Occipital lobe (tissue), 2 donors: Measurements from ENCODE around the gene MIER3. TPM values are rescaled to one million over a fixed set of nuclear protein-coding genes. Genes with fewer than 3 reads are reported as not detected.

ENCODE experiments used
- DNase-seq: peaks from one replicate; lab custom pipeline; 2025; lab: John Stamatoyannopoulos, UW
- total RNA-seq: library from RNA; depleted of rRNA; stranded (reverse); fragments of >200 nt; gene quantifications from one replicate; pipeline ENCODE4 v1.2.3, GENCODE V29; 2014

MIER3 gene
- total RNA-seq, 1 donor from 2014 or later = 54.1 TPM

GRCh38 chr5:56900395-56900794 is 51.5 kb downstream of the MIER3 start:
- DNase-seq = no peak

- DNase-seq = no peak
These were observed 53.7 kb downstream of the MIER3 start for GRCh38 chr5:56898213-56898612.

DNA sequence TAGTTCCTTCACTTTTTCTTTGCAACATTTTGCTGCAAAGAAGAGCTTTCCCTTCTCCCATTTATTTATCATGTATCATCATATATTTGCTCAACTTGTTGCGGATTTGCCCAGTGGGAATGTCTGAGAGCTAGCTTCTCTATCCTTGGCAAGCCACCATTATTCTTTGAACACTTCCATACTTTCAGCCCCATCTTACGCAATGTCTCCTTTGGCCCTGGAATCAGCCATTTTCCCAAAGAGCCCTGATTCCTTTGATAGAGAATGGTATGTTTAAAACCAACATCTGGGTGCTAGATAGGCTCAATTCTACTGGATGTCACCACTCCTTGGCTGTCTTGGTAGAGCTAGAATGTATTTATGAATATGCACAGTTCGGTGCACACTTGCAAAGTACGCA is 55.2 kb downstream of the MIER3 start:
- DNase-seq = no peak

GRCh38 chr5:56893251-56893951 is 58.5 kb downstream of the MIER3 start:
- DNase-seq = no peak

DNA sequence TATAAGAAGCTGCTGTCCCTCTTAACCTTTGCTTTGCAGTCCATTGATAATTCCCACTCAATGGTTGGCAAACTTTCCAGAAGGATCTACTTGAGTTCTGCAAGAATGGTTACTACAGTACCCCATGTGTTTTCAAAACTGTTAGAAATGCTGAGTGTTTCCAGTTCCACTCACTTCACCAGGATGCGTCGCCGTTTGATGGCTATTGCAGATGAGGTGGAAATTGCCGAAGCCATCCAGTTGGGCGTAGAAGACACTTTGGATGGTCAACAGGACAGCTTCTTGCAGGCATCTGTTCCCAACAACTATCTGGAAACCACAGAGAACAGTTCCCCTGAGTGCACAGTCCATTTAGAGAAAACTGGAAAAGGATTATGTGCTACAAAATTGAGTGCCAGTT is 70.4 kb downstream of the MIER3 start:
- DNase-seq = no peak

DNA sequence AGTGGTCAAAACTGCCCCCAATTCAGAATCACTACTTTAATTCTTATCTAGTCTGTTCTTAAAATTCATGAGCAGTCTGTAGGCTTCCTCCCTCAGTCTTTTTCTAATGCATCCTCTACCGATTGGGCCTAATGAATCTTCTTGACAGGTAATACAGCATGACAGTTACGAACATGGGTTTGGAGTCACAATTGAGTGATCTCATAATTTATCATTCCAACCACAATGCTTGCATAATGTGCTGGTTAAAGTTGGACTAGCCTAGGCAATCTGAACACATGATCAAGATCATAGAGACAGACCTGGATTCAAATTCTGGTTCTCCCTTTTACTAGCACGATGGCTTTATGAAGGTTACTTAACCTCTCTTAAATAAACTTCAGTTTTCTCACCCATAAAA is 75.6 kb downstream of the MIER3 start:
- no peak for DNase-seq

- no peak for DNase-seq
These were observed 78.9 kb downstream of the MIER3 start for GRCh38 chr5:56873056-56873455.

- no peak for DNase-seq
These were observed 80.1 kb downstream of the MIER3 start for GRCh38 chr5:56871777-56872176.

Other genes starting within 250 kb of the MIER3 start
- 22.1 TPM for gene MAP3K1, start 136.6 kb downstream of the MIER3 start, total RNA-seq
- gene SETD9, start 42.5 kb downstream of the MIER3 start, total RNA-seq = 4.7 TPM
- gene GPBP1, start 221.9 kb upstream of the MIER3 start, total RNA-seq = 159 TPM